ENCODE measurements around the gene FAF1.
"Not testable (repeated sequence)": the region's sequence is repeated elsewhere in the genome, so short reads cannot be mapped to it uniquely, and the experiment has no call there.

Gene FAF1

GRCh38 chr1:50906050-50906449 lies 54.0 kb downstream of the FAF1 start:
- not testable (repeated sequence) for H3K4me1 ChIP-seq (ENCODE audit: insufficient read depth, low read length)
- WGBS: 85% methylated on average over 1 of the region's 1 CpG

DNA sequence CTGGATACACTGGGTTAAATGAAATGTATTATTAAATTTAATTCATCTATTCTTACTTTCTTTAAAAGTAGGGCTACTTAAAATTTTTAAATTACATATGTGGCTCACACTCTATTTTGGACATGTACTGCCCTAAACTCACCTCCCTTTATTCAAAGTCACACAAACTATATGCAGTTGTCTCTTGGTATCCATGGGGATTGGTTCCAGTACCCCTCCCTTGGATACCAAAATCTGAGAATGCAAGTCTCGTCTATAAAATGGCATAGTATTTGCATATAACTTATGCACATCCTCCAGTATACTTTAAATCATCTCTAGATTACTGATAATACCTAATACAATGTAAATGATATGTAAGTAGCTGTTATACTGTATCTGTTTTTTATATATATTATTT lies 57.6 kb downstream of the FAF1 start:
- H3K27ac ChIP-seq (ENCODE audit: low read depth, low read length): no peak overlapping the region
- H3K9ac ChIP-seq (ENCODE audit: low read depth, low read length): no peak overlapping the region
- WGBS: no CpG with 5 or more reads among the region's 1 CpG
- H3K4me3 ChIP-seq (ENCODE audit: low read length): no peak overlapping the region
- no peaks in the 10 kb centered on the region for H3K36me3 ChIP-seq (ENCODE audit: insufficient read depth, low read length)
- H3K4me1 ChIP-seq (ENCODE audit: insufficient read depth, low read length): no peaks in the 10 kb centered on the region
- no peaks in the 10 kb centered on the region for H3K27me3 ChIP-seq (ENCODE audit: insufficient read depth, low read length)
- H3K9me3 ChIP-seq (ENCODE audit: insufficient read depth, low read depth, low read length): no peaks in the 10 kb centered on the region

More at GRCh38 chr1:50906050-50906449, 54.0 kb downstream of the FAF1 start:
- not testable (repeated sequence) for H3K9me3 ChIP-seq (ENCODE audit: insufficient read depth, low read depth, low read length); H3K36me3 ChIP-seq (ENCODE audit: insufficient read depth, low read length); H3K4me3 ChIP-seq (ENCODE audit: low read length); H3K27ac ChIP-seq (ENCODE audit: low read depth, low read length); H3K27me3 ChIP-seq (ENCODE audit: insufficient read depth, low read length); H3K9ac ChIP-seq (ENCODE audit: low read depth, low read length)

- Histone ChIP-seq H3K4me1 (ENCODE audit: insufficient read depth, low read length) (no peaks in the 10 kb centered on the region), H3K9ac (ENCODE audit: low read depth, low read length) (no peak overlapping the region), H3K36me3 (ENCODE audit: insufficient read depth, low read length) (no peaks in the 10 kb centered on the region), H3K9me3 (ENCODE audit: insufficient read depth, low read depth, low read length) (no peaks in the 10 kb centered on the region), H3K27ac (ENCODE audit: low read depth, low read length) (no peak overlapping the region), H3K4me3 (ENCODE audit: low read length) (no peak overlapping the region), H3K27me3 (ENCODE audit: insufficient read depth, low read length) (no peaks in the 10 kb centered on the region)
- no CpG with 5 or more reads among the region's 1 CpG for WGBS
Observed at GRCh38 chr1:50901872-50902271, 58.2 kb downstream of the FAF1 start.

GRCh38 chr1:50898773-50899172 lies 61.3 kb downstream of the FAF1 start:
- no peak overlapping the region for H3K4me3 ChIP-seq (ENCODE audit: low read length)
- no peaks in the 10 kb centered on the region for H3K36me3 ChIP-seq (ENCODE audit: insufficient read depth, low read length)
- 89% methylated on average over 2 of the region's 2 CpGs for WGBS
- no peaks in the 10 kb centered on the region for H3K27me3 ChIP-seq (ENCODE audit: insufficient read depth, low read length)
- H3K9ac ChIP-seq (ENCODE audit: low read depth, low read length): no peak overlapping the region
- no peaks in the 10 kb centered on the region for H3K9me3 ChIP-seq (ENCODE audit: insufficient read depth, low read depth, low read length)
- H3K4me1 ChIP-seq (ENCODE audit: insufficient read depth, low read length): no peaks in the 10 kb centered on the region
- no peak overlapping the region for H3K27ac ChIP-seq (ENCODE audit: low read depth, low read length)

DNA sequence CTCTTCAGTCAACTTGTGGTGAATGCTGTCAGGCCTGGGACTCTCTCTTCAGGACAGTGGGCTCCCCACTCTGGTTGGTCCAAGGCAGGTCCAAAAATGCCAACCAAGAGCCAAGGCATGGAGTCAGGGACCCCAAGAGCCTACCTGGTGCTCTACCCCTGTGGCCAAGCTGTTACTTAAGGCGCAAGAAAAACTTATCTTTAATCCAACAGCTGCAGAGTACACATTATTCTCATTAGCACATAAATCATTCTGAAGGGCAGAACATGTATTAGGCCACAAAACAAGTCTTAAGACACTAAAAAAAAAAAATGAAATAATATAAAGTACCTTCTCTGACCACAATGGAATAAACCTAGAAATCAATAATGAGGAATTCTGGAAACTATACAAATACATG lies 65.7 kb downstream of the FAF1 start:
- no peaks in the 10 kb centered on the region for H3K27me3 ChIP-seq (ENCODE audit: insufficient read depth, low read length)
- H3K4me3 ChIP-seq (ENCODE audit: low read length): no peak overlapping the region
- 97% methylated on average over 1 of the region's 1 CpG for WGBS
- H3K4me1 ChIP-seq (ENCODE audit: insufficient read depth, low read length): no peaks in the 10 kb centered on the region
- no peak overlapping the region for H3K27ac ChIP-seq (ENCODE audit: low read depth, low read length)
- peaks cover 16% of the 10 kb centered on the region; the same call in 1 of the 2 replicates for H3K9me3 ChIP-seq (ENCODE audit: insufficient read depth, low read depth, low read length)
- H3K9ac ChIP-seq (ENCODE audit: low read depth, low read length): no peak overlapping the region
- no peaks in the 10 kb centered on the region for H3K36me3 ChIP-seq (ENCODE audit: insufficient read depth, low read length)

DNA sequence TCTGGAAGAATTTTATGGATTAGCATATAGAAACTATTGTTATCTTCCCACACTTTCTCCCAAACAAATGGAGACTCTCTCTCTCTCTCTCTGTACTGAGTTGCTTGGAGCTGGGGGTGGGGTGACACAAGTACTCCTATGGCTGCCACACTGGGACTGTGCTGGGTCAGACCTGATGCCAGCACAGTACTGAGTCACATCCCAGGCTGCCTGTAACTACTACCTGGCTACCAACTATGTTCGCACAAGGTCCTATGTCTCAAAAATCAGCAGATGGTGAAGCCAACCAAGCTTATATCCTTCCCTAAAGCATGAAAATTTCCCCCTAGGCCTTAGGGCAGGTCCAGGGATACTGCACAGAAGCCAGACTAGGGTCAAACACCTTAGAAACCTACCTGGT lies 66.6 kb downstream of the FAF1 start:
- Histone ChIP-seq H3K36me3 (ENCODE audit: insufficient read depth, low read length) (no peaks in the 10 kb centered on the region), H3K27me3 (ENCODE audit: insufficient read depth, low read length) (no peaks in the 10 kb centered on the region), H3K27ac (ENCODE audit: low read depth, low read length) (no peak overlapping the region), H3K4me3 (ENCODE audit: low read length) (no peak overlapping the region), H3K9ac (ENCODE audit: low read depth, low read length) (no peak overlapping the region), H3K9me3 (ENCODE audit: insufficient read depth, low read depth, low read length) (peaks cover 16% of the 10 kb centered on the region; the same call in 1 of the 2 replicates), H3K4me1 (ENCODE audit: insufficient read depth, low read length) (no peaks in the 10 kb centered on the region)
- WGBS: 94% methylated on average over 1 of the region's 1 CpG

- not testable (repeated sequence) for H3K27ac ChIP-seq (ENCODE audit: low read depth, low read length); H3K4me3 ChIP-seq (ENCODE audit: low read length); H3K4me1 ChIP-seq (ENCODE audit: insufficient read depth, low read length); H3K36me3 ChIP-seq (ENCODE audit: insufficient read depth, low read length); H3K9me3 ChIP-seq (ENCODE audit: insufficient read depth, low read depth, low read length); H3K9ac ChIP-seq (ENCODE audit: low read depth, low read length); H3K27me3 ChIP-seq (ENCODE audit: insufficient read depth, low read length)
- no CpG with 5 or more reads among the region's 1 CpG for WGBS
Observed at GRCh38 chr1:50887555-50887954, 72.5 kb downstream of the FAF1 start.

GRCh38 chr1:50880373-50880772 lies 79.7 kb downstream of the FAF1 start:
- Histone ChIP-seq H3K4me3 (ENCODE audit: low read length) (no peak overlapping the region), H3K36me3 (ENCODE audit: insufficient read depth, low read length) (no peaks in the 10 kb centered on the region), H3K27me3 (ENCODE audit: insufficient read depth, low read length) (no peaks in the 10 kb centered on the region), H3K9ac (ENCODE audit: low read depth, low read length) (no peak overlapping the region), H3K4me1 (ENCODE audit: insufficient read depth, low read length) (no peaks in the 10 kb centered on the region), H3K27ac (ENCODE audit: low read depth, low read length) (no peak overlapping the region), H3K9me3 (ENCODE audit: insufficient read depth, low read depth, low read length) (no peaks in the 10 kb centered on the region)
- 96% methylated on average over 5 of the region's 8 CpGs for WGBS

DNA sequence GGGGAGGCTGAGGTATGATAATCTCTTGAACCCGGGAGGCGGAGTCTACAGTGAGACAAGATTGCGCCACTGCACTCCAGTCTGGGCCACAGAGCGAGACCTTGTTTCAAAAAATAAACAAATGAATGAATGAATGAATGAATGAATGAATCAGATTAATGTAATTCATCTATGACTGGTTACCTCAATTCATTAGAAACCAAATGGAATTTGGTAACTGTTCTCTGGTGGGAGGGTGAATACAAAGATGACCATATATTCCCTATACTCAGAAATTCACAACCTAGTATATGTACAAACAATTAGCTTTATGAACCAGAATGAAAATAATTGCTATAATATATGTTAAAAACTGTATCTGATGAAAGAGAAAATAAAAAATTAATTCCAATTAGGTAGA lies 80.9 kb downstream of the FAF1 start:
- 100% methylated on average over 4 of the region's 4 CpGs for WGBS
- H3K9ac ChIP-seq (ENCODE audit: low read depth, low read length): no peak overlapping the region
- H3K4me1 ChIP-seq (ENCODE audit: insufficient read depth, low read length): peaks cover 2% of the 10 kb centered on the region; the same call in 1 of the 2 replicates
- no peaks in the 10 kb centered on the region for H3K27me3 ChIP-seq (ENCODE audit: insufficient read depth, low read length)
- no peaks in the 10 kb centered on the region for H3K9me3 ChIP-seq (ENCODE audit: insufficient read depth, low read depth, low read length)
- no peak overlapping the region for H3K27ac ChIP-seq (ENCODE audit: low read depth, low read length)
- H3K4me3 ChIP-seq (ENCODE audit: low read length): no peak overlapping the region
- no peaks in the 10 kb centered on the region for H3K36me3 ChIP-seq (ENCODE audit: insufficient read depth, low read length)

GRCh38 chr1:50878434-50878833 lies 81.6 kb downstream of the FAF1 start:
- Histone ChIP-seq H3K4me1 (ENCODE audit: insufficient read depth, low read length) (peaks cover 7% of the 10 kb centered on the region; the same call in 1 of the 2 replicates), H3K9ac (ENCODE audit: low read depth, low read length) (no peak overlapping the region), H3K27ac (ENCODE audit: low read depth, low read length) (no peak overlapping the region), H3K36me3 (ENCODE audit: insufficient read depth, low read length) (no peaks in the 10 kb centered on the region), H3K9me3 (ENCODE audit: insufficient read depth, low read depth, low read length) (no peaks in the 10 kb centered on the region), H3K4me3 (ENCODE audit: low read length) (no peak overlapping the region), H3K27me3 (ENCODE audit: insufficient read depth, low read length) (no peaks in the 10 kb centered on the region)

- no peaks in the 10 kb centered on the region for H3K9me3 ChIP-seq (ENCODE audit: insufficient read depth, low read depth, low read length)
- no CpG with 5 or more reads among the region's 1 CpG for WGBS
- no peaks in the 10 kb centered on the region for H3K27me3 ChIP-seq (ENCODE audit: insufficient read depth, low read length)
- no peak overlapping the region for H3K9ac ChIP-seq (ENCODE audit: low read depth, low read length)
- no peak overlapping the region for H3K4me3 ChIP-seq (ENCODE audit: low read length)
- no peaks in the 10 kb centered on the region for H3K36me3 ChIP-seq (ENCODE audit: insufficient read depth, low read length)
- no peak overlapping the region for H3K27ac ChIP-seq (ENCODE audit: low read depth, low read length)
- H3K4me1 ChIP-seq (ENCODE audit: insufficient read depth, low read length): peaks cover 7% of the 10 kb centered on the region; the same call in 1 of the 2 replicates
Observed at GRCh38 chr1:50877641-50878040, 82.4 kb downstream of the FAF1 start.

DNA sequence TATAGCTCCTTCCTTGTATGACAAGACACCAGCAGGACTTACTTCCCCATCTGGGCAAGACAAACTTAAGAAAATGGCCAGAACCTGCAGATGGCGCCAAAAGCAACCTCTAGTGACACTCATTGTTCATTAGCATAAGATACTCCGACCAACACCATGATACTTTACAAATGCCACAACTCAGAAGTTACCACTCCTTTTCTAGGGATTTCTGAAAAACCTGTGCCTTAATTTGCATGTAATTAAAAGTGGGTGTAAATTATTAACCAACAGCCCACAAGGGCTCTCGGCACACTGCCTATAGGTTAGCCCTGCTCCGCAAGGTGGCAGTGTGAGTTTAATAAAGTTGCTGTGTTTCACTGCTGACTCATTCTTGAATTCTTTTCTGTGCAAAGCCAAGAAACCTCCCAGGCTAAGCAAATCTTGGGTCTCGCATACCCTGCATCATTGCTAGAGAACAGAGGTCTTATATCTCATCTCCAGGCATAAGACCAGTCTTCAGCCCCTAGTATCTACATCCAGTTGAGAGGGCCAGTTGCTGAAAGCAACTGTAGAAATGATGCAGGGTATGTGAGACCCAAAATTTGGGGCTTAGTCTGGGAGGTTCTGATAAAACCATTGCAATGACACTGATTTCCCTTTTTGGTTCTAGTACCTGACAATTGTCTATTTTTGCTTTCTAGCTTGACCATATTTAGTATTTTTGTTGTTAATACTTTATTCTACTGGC lies 86.4 kb downstream of the FAF1 start:
- H3K4me1 ChIP-seq (ENCODE audit: insufficient read depth, low read length): peaks cover 7% of the 10 kb centered on the region; the same call in 1 of the 2 replicates
- H3K4me3 ChIP-seq (ENCODE audit: low read length): peak overlapping the region; percentile 37
- H3K9me3 ChIP-seq (ENCODE audit: insufficient read depth, low read depth, low read length): no peaks in the 10 kb centered on the region
- WGBS: 58% methylated on average over 5 of the region's 5 CpGs
- H3K27me3 ChIP-seq (ENCODE audit: insufficient read depth, low read length): no peaks in the 10 kb centered on the region
- H3K27ac ChIP-seq (ENCODE audit: low read depth, low read length): peak overlapping the region; percentile 0; the same call in 1 of the 2 replicates
- no peaks in the 10 kb centered on the region for H3K36me3 ChIP-seq (ENCODE audit: insufficient read depth, low read length)
- no peak overlapping the region for H3K9ac ChIP-seq (ENCODE audit: low read depth, low read length)
